ENCODE measurements around the gene RASL10B.
A peak's percentile ranks its signal among the peaks of the same experiment; 100 is the strongest.

Gene RASL10B

GRCh38 chr17:35765756-35766488 is 34.5 kb downstream of the RASL10B start:
- Histone ChIP-seq H3K36me3 (ENCODE audit: control insufficient read depth, low read length) (no peaks in the 10 kb centered on the region), H3K9me3 (ENCODE audit: control insufficient read depth, insufficient read depth, low read length) (no peaks in the 10 kb centered on the region), H3K4me3 (ENCODE audit: low read length) (no peak overlapping the region), H4K20me1 (ENCODE audit: control insufficient read depth, insufficient read depth, low read depth, low read length) (no peaks in the 10 kb centered on the region), H3K9me2 (replicated peaks; ENCODE audit: control insufficient read depth, low read length) (no peaks in the 10 kb centered on the region), H3K27ac (ENCODE audit: low read depth, low read length) (no peak overlapping the region), H3K27me3 (ENCODE audit: control insufficient read depth, low read length) (peaks cover 6% of the 10 kb centered on the region; the same call in 1 of the 2 replicates), H3K4me2 (ENCODE audit: low read length) (no peak overlapping the region), H3F3A (ENCODE audit: control insufficient read depth, insufficient read depth) (no peaks in the 10 kb centered on the region), H3K4me1 (ENCODE audit: control insufficient read depth, low read length) (peaks cover 12% of the 10 kb centered on the region), H3K79me2 (ENCODE audit: control insufficient read depth, low read length) (no peaks in the 10 kb centered on the region)
- TF ChIP-seq CTCF (IDR thresholded peaks at IDR 0.05; ENCODE audit: low read depth, low read length, poor library complexity, severe bottlenecking) = no peak
- TF ChIP-seq EZH2phosphoT487 (IDR thresholded peaks at IDR 0.05; ENCODE audit: borderline replicate concordance, low read length) = no peak

DNA sequence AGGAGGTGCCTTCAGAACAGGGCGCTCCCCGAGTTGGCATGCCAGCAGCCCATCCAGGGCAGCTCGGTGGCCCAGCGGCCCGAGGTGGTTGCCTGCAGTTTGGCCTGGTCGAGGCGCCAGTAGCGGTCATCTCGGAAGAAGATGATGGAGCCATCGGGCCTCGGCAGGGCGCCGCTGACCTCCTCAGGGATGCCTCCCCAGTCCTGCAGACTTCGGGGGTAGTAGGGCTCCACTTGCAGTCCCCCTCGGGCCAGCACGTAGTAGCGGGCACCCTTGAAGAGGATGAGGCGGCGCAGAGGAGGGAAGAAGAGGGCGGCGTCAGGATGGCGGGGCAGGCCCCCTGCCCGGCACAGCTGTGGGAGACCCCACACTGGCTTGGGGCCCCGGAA is 35.0 kb downstream of the RASL10B start:
- Histone ChIP-seq H3K27ac (ENCODE audit: low read depth, low read length) (no peak overlapping the region), H3K4me3 (ENCODE audit: low read length) (no peak overlapping the region), H3K79me2 (ENCODE audit: control insufficient read depth, low read length) (no peaks in the 10 kb centered on the region), H3K36me3 (ENCODE audit: control insufficient read depth, low read length) (no peaks in the 10 kb centered on the region), H4K20me1 (ENCODE audit: control insufficient read depth, insufficient read depth, low read depth, low read length) (no peaks in the 10 kb centered on the region), H3K9me2 (replicated peaks; ENCODE audit: control insufficient read depth, low read length) (no peaks in the 10 kb centered on the region), H3F3A (ENCODE audit: control insufficient read depth, insufficient read depth) (no peaks in the 10 kb centered on the region), H3K9me3 (ENCODE audit: control insufficient read depth, insufficient read depth, low read length) (no peaks in the 10 kb centered on the region), H3K4me2 (ENCODE audit: low read length) (no peak overlapping the region), H3K27me3 (ENCODE audit: control insufficient read depth, low read length) (peaks cover 6% of the 10 kb centered on the region; the same call in 1 of the 2 replicates), H3K4me1 (ENCODE audit: control insufficient read depth, low read length) (peaks cover 12% of the 10 kb centered on the region)
- TF ChIP-seq CTCF (IDR thresholded peaks at IDR 0.05; ENCODE audit: low read depth, low read length, poor library complexity, severe bottlenecking) (no peak), EZH2phosphoT487 (IDR thresholded peaks at IDR 0.05; ENCODE audit: borderline replicate concordance, low read length) (no peak)

GRCh38 chr17:35766903-35767510 is 35.6 kb downstream of the RASL10B start:
- H3K36me3 ChIP-seq (ENCODE audit: control insufficient read depth, low read length) = no peaks in the 10 kb centered on the region
- H4K20me1 ChIP-seq (ENCODE audit: control insufficient read depth, insufficient read depth, low read depth, low read length) = no peaks in the 10 kb centered on the region
- TF ChIP-seq CTCF (IDR thresholded peaks at IDR 0.05; ENCODE audit: low read depth, low read length, poor library complexity, severe bottlenecking) (peak; percentile 46), EZH2phosphoT487 (IDR thresholded peaks at IDR 0.05; ENCODE audit: borderline replicate concordance, low read length) (no peak)
- no peaks in the 10 kb centered on the region for H3K9me2 ChIP-seq (replicated peaks; ENCODE audit: control insufficient read depth, low read length)
- peaks cover 6% of the 10 kb centered on the region; the same call in 1 of the 2 replicates for H3K27me3 ChIP-seq (ENCODE audit: control insufficient read depth, low read length)
- peaks cover 12% of the 10 kb centered on the region for H3K4me1 ChIP-seq (ENCODE audit: control insufficient read depth, low read length)
- H3K4me3 ChIP-seq (ENCODE audit: low read length) = no peak overlapping the region
- no peaks in the 10 kb centered on the region for H3K9me3 ChIP-seq (ENCODE audit: control insufficient read depth, insufficient read depth, low read length)
- H3K79me2 ChIP-seq (ENCODE audit: control insufficient read depth, low read length) = no peaks in the 10 kb centered on the region
- H3F3A ChIP-seq (ENCODE audit: control insufficient read depth, insufficient read depth) = no peaks in the 10 kb centered on the region
- no peak overlapping the region for H3K27ac ChIP-seq (ENCODE audit: low read depth, low read length)
- no peak overlapping the region for H3K4me2 ChIP-seq (ENCODE audit: low read length)

Measured in DOHH2 (cell line).